Breast epithelium (tissue), 4 donors: ENCODE data around the gene SNX25. TPM values are rescaled to one million over a fixed set of nuclear protein-coding genes. Genes with fewer than 3 reads are reported as not detected.

ENCODE experiments used
- DNase-seq, 2 donors: peaks; one replicate each; pipeline ENCODE4 v3.0.0-alpha.2; 2019; ENCODE audit warnings: low spot score in 2 of 2
- H3K27ac ChIP-seq, 2 donors: fragments of 200-600 bp; sonication (generic) in 1 of 2; one replicate each; pipeline ENCODE4 v1.5.1; 2016 to 2019; ENCODE audit warnings: mild to moderate bottlenecking in 1 of 2
- H3K27me3 ChIP-seq, 2 donors: fragments of 200-600 bp; sonication (generic) in 1 of 2; one replicate each; pipeline versions ENCODE4 v1.5.1 to v1.6.0; 2017 to 2019; ENCODE audit warnings: control low read depth in 1 of 2, mild to moderate bottlenecking in 1 of 2
- H3K36me3 ChIP-seq: fragments of 200-600 bp; one replicate; pipeline ENCODE4 v1.5.1; 2019
- H3K4me1 ChIP-seq, 2 donors: fragments of 200-600 bp; sonication (generic); one replicate each; pipeline ENCODE4 v1.5.1; 2016 to 2019; ENCODE audit warnings: control low read depth in 1 of 2
- H3K4me3 ChIP-seq, 3 donors: fragments of 200-600 bp; sonication (generic); 1 replicate in 2 of 3; 2 replicates in 1 of 3; pipeline ENCODE4 v1.5.1; 2016 to 2019; ENCODE audit warnings: mild to moderate bottlenecking in 3 of 3, moderate library complexity in 2 of 3
- H3K9me3 ChIP-seq, 2 donors: fragments of 200-600 bp; sonication (generic) in 1 of 2; one replicate each; pipeline ENCODE4 v1.5.1; 2016 to 2019; ENCODE audit warnings: control low read depth in 1 of 2
- CTCF ChIP-seq, 3 donors: fragments of 450-650 bp; IDR thresholded peaks; one replicate each; pipeline ENCODE4 v1.5.1; 2016 to 2017; ENCODE audit warnings: antibody characterized with exemption in 3 of 3, mild to moderate bottlenecking in 3 of 3, moderate library complexity in 3 of 3
- POLR2A ChIP-seq: fragments of 450-650 bp; IDR thresholded peaks from one replicate; pipeline ENCODE4 v1.6.1; 2016; ENCODE audit warnings: antibody characterized with exemption, mild to moderate bottlenecking, moderate library complexity
- POLR2AphosphoS5 ChIP-seq, 3 donors: sonication (generic); formaldehyde crosslinking; IDR thresholded peaks; one replicate each; pipeline ENCODE4 v1.6.1; 2017; ENCODE audit warnings: antibody characterized with exemption in 3 of 3
- intact Hi-C: fragments of 100-400 bp; cut with DNase I; formaldehyde crosslinking; loops from one replicate; pipeline ENCODE4 v1.15.1; 2023; ENCODE audit warnings: low total_unique reads
- total RNA-seq, 3 donors: library from RNA; depleted of rRNA; stranded (reverse); fragments of >200 nt; gene quantifications; one replicate each; pipeline ENCODE4 v1.1.0, GENCODE V29; 2016

SNX25 gene
- total RNA-seq, 3 donors from 2014 or later = 16.8 to 30.1 (median 29.8) TPM

- H3K9me3 ChIP-seq = no peaks in the 10 kb centered on the region
- no peaks in the 10 kb centered on the region for H3K36me3 ChIP-seq
- no peak overlapping the region for H3K27ac ChIP-seq
- no peak overlapping the region for H3K4me3 ChIP-seq
- intact Hi-C loops = no loop called here
- DNase-seq = no peak
- TF ChIP-seq POLR2AphosphoS5 (IDR thresholded peaks at IDR 0.05) (no peak), POLR2A (no peak), CTCF (IDR thresholded peaks at IDR 0.05) (no peak)
- no peaks in the 10 kb centered on the region for H3K4me1 ChIP-seq
- no peaks in the 10 kb centered on the region for H3K27me3 ChIP-seq
These were observed 95.1 kb downstream of the SNX25 start for GRCh38 chr4:185304541-185304940.

- Histone ChIP-seq H3K4me1 (no peaks in the 10 kb centered on the region), H3K36me3 (no peaks in the 10 kb centered on the region), H3K4me3 (no peak overlapping the region), H3K9me3 (no peaks in the 10 kb centered on the region), H3K27ac (no peak overlapping the region), H3K27me3 (no peaks in the 10 kb centered on the region)
- TF ChIP-seq CTCF (IDR thresholded peaks at IDR 0.05) (no peak), POLR2A (no peak), POLR2AphosphoS5 (IDR thresholded peaks at IDR 0.05) (no peak)
- intact Hi-C loops = no loop called here
- DNase-seq = no peak
These were observed 95.7 kb downstream of the SNX25 start for GRCh38 chr4:185304944-185305690.

- no peak for DNase-seq
- H3K4me3 ChIP-seq = no peak overlapping the region
- H3K27me3 ChIP-seq = no peaks in the 10 kb centered on the region
- no peaks in the 10 kb centered on the region for H3K4me1 ChIP-seq
- intact Hi-C loops = no loop called here
- no peaks in the 10 kb centered on the region for H3K36me3 ChIP-seq
- no peak overlapping the region for H3K27ac ChIP-seq
- TF ChIP-seq POLR2A = no peak
- no peak for TF ChIP-seq POLR2AphosphoS5 (IDR thresholded peaks at IDR 0.05)
- TF ChIP-seq CTCF (IDR thresholded peaks at IDR 0.05) = no peak
- H3K9me3 ChIP-seq = no peaks in the 10 kb centered on the region
These were observed 96.6 kb downstream of the SNX25 start for GRCh38 chr4:185305979-185306442.

GRCh38 chr4:185307136-185307950 is 97.9 kb downstream of the SNX25 start:
- intact Hi-C loops = no loop called here
- Histone ChIP-seq H3K36me3 (no peaks in the 10 kb centered on the region), H3K4me3 (no peak overlapping the region), H3K27ac (no peak overlapping the region), H3K4me1 (no peaks in the 10 kb centered on the region), H3K27me3 (no peaks in the 10 kb centered on the region), H3K9me3 (no peaks in the 10 kb centered on the region)
- DNase-seq = no peak
- TF ChIP-seq POLR2AphosphoS5 (IDR thresholded peaks at IDR 0.05) (no peak), CTCF (IDR thresholded peaks at IDR 0.05) (no peak), POLR2A (no peak)

GRCh38 chr4:185309770-185310169 is 100.4 kb downstream of the SNX25 start:
- intact Hi-C loops = no loop called here
- no peak overlapping the region for H3K4me3 ChIP-seq
- no peaks in the 10 kb centered on the region for H3K9me3 ChIP-seq
- H3K27me3 ChIP-seq = no peaks in the 10 kb centered on the region
- no peak overlapping the region for H3K27ac ChIP-seq
- DNase-seq = no peak
- TF ChIP-seq POLR2A = no peak
- TF ChIP-seq CTCF (IDR thresholded peaks at IDR 0.05) = no peak
- no peak for TF ChIP-seq POLR2AphosphoS5 (IDR thresholded peaks at IDR 0.05)
- H3K4me1 ChIP-seq = no peaks in the 10 kb centered on the region
- no peaks in the 10 kb centered on the region for H3K36me3 ChIP-seq
